ENCODE measurements around the gene LCN1.

Gene LCN1

GRCh38 chr9:135522137-135522877 is 1.1 kb downstream of the LCN1 start:
- no peak for DNase-seq (ENCODE audit: low read depth in 1 of 2, low spot score in 1 of 2)
- TF ChIP-seq CTCF (IDR thresholded peaks at IDR 0.05; ENCODE audit: insufficient read depth, low read length) (no peak), SPI1 (IDR thresholded peaks at IDR 0.05; ENCODE audit: borderline replicate concordance, low read depth) (no peak), REST (IDR thresholded peaks at IDR 0.05; ENCODE audit: insufficient replicate concordance, low read depth) (no peak), GABPA (IDR thresholded peaks at IDR 0.05; ENCODE audit: low read depth) (no peak), POLR2AphosphoS5 (IDR thresholded peaks at IDR 0.05; ENCODE audit: low read depth) (no peak)
- Histone ChIP-seq H3K27ac (replicated peaks) (no peak overlapping the region), H3K27me3 (ENCODE audit: insufficient read depth, poor library complexity, severe bottlenecking) (peaks cover 2% of the 10 kb centered on the region), H3K4me3 (replicated peaks; ENCODE audit: insufficient read depth, low read length) (no peak overlapping the region)

- Histone ChIP-seq H3K4me3 (replicated peaks; ENCODE audit: insufficient read depth, low read length) (no peak overlapping the region), H3K27ac (replicated peaks) (no peak overlapping the region), H3K27me3 (ENCODE audit: insufficient read depth, poor library complexity, severe bottlenecking) (peaks cover 2% of the 10 kb centered on the region)
- DNase-seq (ENCODE audit: low read depth in 1 of 2, low spot score in 1 of 2), result no peak
- TF ChIP-seq SPI1 (IDR thresholded peaks at IDR 0.05; ENCODE audit: borderline replicate concordance, low read depth), result no peak
- no peak for TF ChIP-seq GABPA (IDR thresholded peaks at IDR 0.05; ENCODE audit: low read depth)
- TF ChIP-seq REST (IDR thresholded peaks at IDR 0.05; ENCODE audit: insufficient replicate concordance, low read depth), result no peak
- TF ChIP-seq POLR2AphosphoS5 (IDR thresholded peaks at IDR 0.05; ENCODE audit: low read depth), result no peak
- TF ChIP-seq CTCF (IDR thresholded peaks at IDR 0.05; ENCODE audit: insufficient read depth, low read length), result no peak
These were observed 1.7 kb downstream of the LCN1 start for GRCh38 chr9:135522931-135523330.

- TF ChIP-seq CTCF (IDR thresholded peaks at IDR 0.05; ENCODE audit: insufficient read depth, low read length), result no peak
- TF ChIP-seq POLR2AphosphoS5 (IDR thresholded peaks at IDR 0.05; ENCODE audit: low read depth), result no peak
- no peak for TF ChIP-seq SPI1 (IDR thresholded peaks at IDR 0.05; ENCODE audit: borderline replicate concordance, low read depth)
- no peak for TF ChIP-seq GABPA (IDR thresholded peaks at IDR 0.05; ENCODE audit: low read depth)
- no peak for TF ChIP-seq REST (IDR thresholded peaks at IDR 0.05; ENCODE audit: insufficient replicate concordance, low read depth)
- H3K27ac ChIP-seq (replicated peaks), result no peak overlapping the region
- H3K27me3 ChIP-seq (ENCODE audit: insufficient read depth, poor library complexity, severe bottlenecking), result peaks cover 2% of the 10 kb centered on the region
- H3K4me3 ChIP-seq (replicated peaks; ENCODE audit: insufficient read depth, low read length), result no peak overlapping the region
- no peak for DNase-seq (ENCODE audit: low read depth in 1 of 2, low spot score in 1 of 2)
These were observed 2.4 kb downstream of the LCN1 start for GRCh38 chr9:135523521-135524129.

All from HL-60 (cell line).